NCI-H510A treated with DMSO at 0.1 percent for 48 hours (cell line): Measurements from ENCODE around the gene HLA-B.
"Not testable (repeated sequence)": the region's sequence is repeated elsewhere in the genome, so short reads cannot be mapped to it uniquely, and the experiment has no call there.

ENCODE experiments used
- DNase-seq: peaks from one replicate; lab custom pipeline; 2025; lab: John Stamatoyannopoulos, UW

HLA-B gene

GRCh38 chr6:31383149-31383548 lies 26.2 kb upstream of the HLA-B start:
- no peak for DNase-seq

- DNase-seq: no peak
Observed at GRCh38 chr6:31381666-31382065, 24.7 kb upstream of the HLA-B start.

DNA sequence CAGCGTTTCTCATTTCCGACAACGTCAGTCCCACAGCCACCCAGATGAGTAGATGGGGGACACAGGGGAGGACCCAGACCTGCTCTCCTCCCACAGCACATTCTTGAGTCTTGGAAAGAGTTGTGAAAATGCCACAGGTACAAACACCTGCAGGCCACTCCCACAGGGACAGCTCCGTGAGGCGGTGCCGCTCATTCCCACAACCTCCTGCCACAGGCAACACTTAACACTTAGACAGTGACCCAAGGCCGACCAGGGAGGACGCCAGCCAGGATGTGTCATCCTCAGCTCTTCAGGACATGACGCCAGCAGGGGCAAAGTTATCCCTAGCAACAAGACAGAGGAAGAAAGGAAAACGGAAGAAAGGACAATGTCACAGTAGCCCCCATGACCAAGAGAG lies 22.9 kb upstream of the HLA-B start:
- no peak for DNase-seq

GRCh38 chr6:31378721-31379103 lies 21.7 kb upstream of the HLA-B start:
- DNase-seq: no peak

GRCh38 chr6:31378062-31378720 lies 21.2 kb upstream of the HLA-B start:
- DNase-seq: no peak

DNA sequence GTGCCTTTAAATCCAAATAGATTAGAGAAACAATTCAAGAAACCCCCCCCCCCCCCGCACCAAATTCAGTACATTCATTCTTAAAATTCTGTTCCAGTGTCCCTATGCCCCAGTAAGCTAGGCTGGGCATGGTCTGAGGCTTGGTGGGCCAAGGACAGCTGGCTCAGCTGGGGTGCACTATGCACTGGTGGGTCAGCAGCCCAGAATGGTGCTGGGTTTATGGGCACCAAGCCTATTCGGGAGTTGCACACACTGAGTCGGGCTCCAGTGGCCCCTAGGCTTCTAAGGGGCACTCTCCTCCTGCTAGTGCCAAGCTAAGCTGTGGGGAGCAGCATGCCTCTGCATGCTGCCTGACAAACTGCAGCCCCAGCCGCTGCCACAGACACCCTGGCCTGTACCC lies 20.1 kb upstream of the HLA-B start:
- DNase-seq: no peak

- no peak for DNase-seq
Observed at GRCh38 chr6:31375699-31376098, 18.7 kb upstream of the HLA-B start.

- DNase-seq: not testable (repeated sequence)
Observed at GRCh38 chr6:31374118-31374517, 17.1 kb upstream of the HLA-B start.

- no peak for DNase-seq
Observed at GRCh38 chr6:31368461-31368860, 11.5 kb upstream of the HLA-B start.

DNA sequence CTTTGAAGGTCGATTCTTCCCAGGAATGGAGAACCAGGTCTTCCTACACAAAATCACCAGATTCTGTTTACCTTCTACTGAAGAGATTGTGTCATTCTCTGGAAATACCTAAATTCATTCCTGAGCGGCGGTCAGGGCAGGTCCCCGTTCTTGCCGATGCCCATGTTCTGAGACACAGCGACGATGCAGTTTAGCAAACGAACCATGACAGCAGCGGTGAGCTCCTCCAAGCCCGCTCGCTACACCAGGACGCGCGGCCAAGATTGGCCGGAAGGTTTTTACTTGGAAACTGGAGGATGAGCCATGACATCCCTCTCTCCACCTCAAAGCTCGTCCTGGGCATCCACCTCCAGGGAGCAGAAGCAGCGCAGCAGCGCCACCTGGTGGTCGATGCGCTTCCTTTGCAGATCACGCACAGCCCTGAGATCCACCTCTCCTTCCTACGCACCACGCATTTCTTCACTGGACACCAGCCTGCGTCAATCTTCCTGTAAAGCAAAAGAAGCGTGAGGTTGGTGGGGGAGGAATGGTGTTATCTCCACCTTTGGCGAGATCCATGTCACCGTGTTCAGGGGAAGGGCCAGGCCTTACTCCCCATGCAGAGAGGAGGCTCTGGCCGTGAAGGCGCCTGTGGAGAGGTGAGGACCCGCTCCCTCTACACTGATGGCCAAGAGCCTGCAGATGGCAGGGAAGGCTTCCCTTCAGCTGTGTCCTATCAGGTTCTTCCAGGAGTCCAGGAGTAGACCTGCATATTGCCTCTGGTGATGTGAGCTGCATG lies 9.9 kb upstream of the HLA-B start:
- peak; percentile 82 for DNase-seq

- DNase-seq: no peak
Observed at GRCh38 chr6:31365864-31366263, 8.9 kb upstream of the HLA-B start.

DNA sequence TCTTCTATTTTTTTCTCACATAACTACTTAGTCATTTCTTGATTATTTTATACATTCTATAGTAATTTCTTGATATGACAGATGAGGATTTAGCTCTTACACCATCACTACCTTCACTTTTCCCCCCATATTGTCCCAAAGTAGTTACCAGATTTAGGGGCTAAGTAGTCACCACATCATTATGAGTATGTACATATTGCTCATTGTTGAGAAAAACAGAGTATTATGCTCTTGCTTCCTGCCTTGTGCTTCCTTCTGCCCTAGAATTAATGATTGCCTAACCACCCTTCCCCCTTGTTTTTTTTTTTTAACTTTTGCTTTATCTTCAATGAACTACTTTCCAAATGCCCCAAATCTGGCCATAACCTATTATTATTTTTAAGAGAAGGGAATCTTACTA lies 6.8 kb upstream of the HLA-B start:
- DNase-seq: no peak

- no peak for DNase-seq
Observed at GRCh38 chr6:31362751-31363150, 5.8 kb upstream of the HLA-B start.

GRCh38 chr6:31359581-31359980 lies 2.6 kb upstream of the HLA-B start:
- no peak for DNase-seq

DNA sequence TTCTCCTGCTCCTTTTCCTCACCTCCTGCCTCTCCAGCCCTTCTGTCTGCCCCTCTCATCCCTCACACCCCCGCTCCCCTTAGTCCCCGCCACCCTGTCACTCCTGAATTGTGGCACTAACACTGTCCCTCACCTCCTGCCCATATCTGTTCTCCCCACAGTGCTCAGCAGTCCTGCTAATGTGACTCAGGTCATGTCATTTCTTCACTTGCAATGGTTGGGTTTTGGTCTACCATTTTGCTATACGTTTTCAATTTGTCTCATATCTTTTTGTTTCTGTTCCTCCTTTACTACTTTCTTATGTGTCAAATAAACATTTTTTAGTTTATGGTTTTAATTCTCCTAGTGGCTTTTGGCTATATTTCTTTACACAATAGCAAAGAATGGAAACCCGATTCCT lies 1.3 kb upstream of the HLA-B start:
- no peak for DNase-seq

- no peak for DNase-seq
Observed at GRCh38 chr6:31357886-31358285, 907 bp upstream of the HLA-B start.

- DNase-seq: no peak
Observed at GRCh38 chr6:31356216-31356945, 598 bp downstream of the HLA-B start.

DNA sequence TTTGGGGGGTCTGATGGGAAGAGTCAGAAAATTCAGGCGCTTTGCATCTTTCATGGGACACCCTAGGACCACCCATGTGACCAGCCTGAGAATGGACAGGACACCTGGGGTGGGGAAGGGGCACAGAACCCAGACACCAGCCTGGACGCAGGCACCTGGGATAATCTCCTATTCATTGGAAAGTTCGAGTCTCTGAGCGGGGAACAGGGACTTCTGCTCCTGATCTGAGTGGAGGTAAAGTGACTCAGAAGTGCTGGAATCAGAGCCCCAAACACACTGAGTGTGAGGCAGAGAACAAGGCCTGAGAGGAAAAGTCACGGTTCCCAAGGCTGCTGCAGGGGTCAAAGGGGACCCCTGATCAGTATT lies 1.4 kb downstream of the HLA-B start:
- no peak for DNase-seq

GRCh38 chr6:31354864-31355582 lies 2.0 kb downstream of the HLA-B start:
- DNase-seq: no peak

GRCh38 chr6:31354158-31354863 lies 2.7 kb downstream of the HLA-B start:
- DNase-seq: no peak

- DNase-seq: no peak
Observed at GRCh38 chr6:31353384-31353945, 3.5 kb downstream of the HLA-B start.
